Middle frontal gyrus (tissue), 1 donor: Measurements from ENCODE around the gene CD70.
"Not testable (repeated sequence)": the region's sequence is repeated elsewhere in the genome, so short reads cannot be mapped to it uniquely, and the experiment has no call there.

Experiments used
- DNase-seq: peaks from one replicate; pipeline ENCODE4 v3.0.0-alpha.2; 2015; ENCODE audit warnings: low spot score; ENCODE audit errors: extremely low spot score

Gene CD70

GRCh38 chr19:6572217-6572616 lies 18.7 kb downstream of the CD70 start:
- no peak for DNase-seq

GRCh38 chr19:6571167-6571566 lies 19.8 kb downstream of the CD70 start:
- DNase-seq, result no peak

GRCh38 chr19:6570764-6571163 lies 20.2 kb downstream of the CD70 start:
- DNase-seq, result no peak

- no peak for DNase-seq
These were observed 22.1 kb downstream of the CD70 start for GRCh38 chr19:6568816-6569215.

- DNase-seq, result no peak
These were observed 22.9 kb downstream of the CD70 start for GRCh38 chr19:6568010-6568526.

GRCh38 chr19:6566727-6567126 lies 24.2 kb downstream of the CD70 start:
- not testable (repeated sequence) for DNase-seq

DNA sequence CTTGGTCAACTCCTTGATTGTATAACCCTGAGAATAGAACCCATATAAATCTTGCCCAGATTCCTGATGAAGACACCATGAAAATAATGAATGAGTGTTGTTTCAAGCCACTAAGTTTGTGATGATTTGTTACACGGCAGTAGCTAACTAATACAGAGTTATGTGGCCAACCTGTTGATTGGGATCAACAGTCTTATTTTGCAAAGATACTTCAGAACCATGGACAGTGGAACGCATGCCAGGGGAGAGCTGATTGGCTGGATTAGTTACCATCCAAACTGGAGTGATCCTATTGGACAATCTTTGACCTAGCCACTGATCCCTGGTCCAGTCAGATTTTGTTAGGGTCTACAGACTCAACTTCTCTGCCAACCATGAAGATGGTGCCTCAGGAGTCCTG lies 26.6 kb downstream of the CD70 start:
- no peak for DNase-seq

GRCh38 chr19:6562437-6562836 lies 28.5 kb downstream of the CD70 start:
- DNase-seq, result not testable (repeated sequence)

GRCh38 chr19:6556480-6557195 lies 34.3 kb downstream of the CD70 start:
- no peak for DNase-seq

DNA sequence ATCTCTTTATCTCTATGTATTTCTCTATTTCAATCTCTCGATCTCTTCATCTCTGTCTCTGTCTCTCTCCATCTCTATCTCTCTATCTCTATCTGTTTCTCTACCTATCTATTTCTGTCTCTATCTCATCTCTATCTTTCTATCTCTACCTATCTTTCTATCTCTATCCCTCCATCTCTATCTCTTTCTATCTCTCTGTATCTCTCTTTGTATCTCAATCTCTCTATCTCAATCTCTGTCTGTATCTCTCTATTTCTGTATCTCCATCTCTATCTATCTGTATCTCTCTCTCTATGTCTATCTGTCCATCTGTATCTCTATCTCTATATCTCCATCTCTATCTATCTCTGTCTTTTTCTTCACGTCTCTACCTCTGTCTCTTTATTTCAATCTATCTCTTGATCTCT lies 34.9 kb downstream of the CD70 start:
- no peak for DNase-seq

- DNase-seq, result no peak
These were observed 39.1 kb downstream of the CD70 start for GRCh38 chr19:6551607-6552450.

DNA sequence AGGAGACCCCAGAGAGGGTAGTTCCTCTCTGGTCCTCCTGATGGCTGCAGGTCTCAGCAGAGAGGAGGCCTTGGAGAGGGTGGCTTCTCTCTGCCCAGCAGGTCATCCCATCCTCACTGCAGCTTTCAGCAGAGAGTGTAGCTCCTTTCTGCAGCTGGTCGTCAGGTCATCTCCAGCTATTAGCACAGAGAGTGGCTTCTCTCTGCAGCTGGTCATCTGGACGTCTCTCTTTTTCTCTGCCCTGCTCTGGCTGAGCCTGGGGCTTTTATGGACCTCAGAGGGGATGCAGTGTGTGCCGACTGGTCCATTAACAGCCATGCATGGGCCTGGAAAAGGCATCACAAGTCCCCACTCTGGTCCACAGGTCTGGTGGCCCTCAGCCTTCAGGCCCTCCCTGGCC lies 39.9 kb downstream of the CD70 start:
- DNase-seq, result no peak

DNA sequence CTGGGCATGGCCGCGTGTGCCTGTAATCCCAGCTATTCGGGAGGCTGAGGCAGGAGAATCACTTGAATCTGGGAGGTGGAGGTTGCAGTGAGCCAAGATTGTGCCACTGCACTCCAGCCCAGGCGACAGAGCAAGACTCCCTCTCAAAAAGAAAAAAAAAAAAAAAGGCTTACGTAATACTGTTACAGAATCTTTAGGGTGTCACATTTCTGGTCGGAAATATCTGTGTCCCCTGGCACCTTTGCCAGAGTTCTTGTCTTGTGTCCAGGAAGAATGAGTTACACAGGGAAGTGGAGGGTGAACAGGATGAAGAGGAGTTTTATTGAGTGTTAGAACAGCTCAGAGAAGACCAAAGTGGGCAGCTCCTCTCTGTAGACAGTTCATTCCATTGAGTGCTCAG lies 40.3 kb downstream of the CD70 start:
- not testable (repeated sequence) for DNase-seq

DNA sequence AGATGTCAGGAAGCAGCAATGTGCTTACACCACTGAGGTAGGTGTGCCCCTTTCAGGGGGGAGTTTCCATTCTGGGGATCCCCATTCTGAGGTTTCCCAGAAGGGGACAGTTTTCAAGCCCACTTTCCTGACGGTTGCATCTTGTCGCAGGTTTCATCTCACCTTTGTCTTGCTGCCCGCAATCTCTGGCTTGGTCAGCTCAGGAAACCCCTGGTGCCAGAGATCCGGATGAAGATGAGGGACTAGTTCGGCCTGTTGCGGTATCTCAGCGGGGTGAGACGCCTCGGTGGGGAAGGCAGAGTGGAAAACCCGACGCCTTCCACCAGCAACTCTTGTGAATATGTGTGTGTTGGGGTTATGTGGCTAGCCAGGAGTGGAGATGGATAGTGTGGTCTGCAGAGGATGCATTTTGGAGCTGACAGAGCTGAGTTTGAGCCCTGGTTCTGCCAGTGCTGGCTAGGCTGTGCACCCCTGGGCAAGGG lies 47.0 kb downstream of the CD70 start:
- DNase-seq, result no peak

DNA sequence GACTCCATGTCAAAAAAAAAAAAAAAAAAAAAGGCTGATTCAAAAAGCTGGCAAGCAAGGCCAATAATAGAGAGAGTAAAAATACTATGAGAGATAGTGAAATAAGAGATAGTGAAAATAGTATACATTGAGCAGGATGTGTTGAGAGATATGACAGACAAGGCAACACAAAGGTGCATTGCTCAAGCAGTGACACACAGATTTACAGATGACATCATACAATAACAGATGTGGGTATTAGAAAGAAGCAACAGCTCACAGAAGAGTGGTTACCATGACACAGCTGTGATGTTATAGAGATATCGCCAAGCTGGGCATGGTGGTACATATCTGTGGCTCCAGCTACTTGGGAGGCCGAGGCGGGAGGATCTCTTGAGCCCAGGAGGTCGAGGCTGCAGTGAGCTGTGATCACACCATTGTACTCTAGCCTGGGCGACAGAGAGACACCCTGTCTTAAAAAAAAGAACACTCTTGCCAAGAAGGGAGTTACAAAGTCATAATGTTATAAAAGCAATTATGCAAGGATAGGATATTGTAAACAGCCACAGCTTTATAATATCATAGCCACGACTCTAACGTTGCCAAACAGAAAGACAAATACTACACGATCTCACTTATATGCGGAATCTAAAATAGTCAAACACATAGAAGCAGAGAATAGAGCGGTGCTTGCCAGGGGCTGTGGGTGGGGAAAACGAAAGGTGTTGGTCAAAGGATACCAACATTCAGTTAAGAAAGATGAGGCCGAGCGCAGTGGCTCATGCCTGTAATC lies 49.8 kb downstream of the CD70 start:
- DNase-seq, result no peak

- DNase-seq, result no peak
These were observed 51.4 kb downstream of the CD70 start for GRCh38 chr19:6539514-6539913.
